Osteocyte (in vitro differentiated cells): ENCODE measurements around the gene SPATC1L. TPM values are rescaled to one million over a fixed set of nuclear protein-coding genes. Genes with fewer than 3 reads are reported as not detected.

Source experiments
- DNase-seq: peaks from one replicate; pipeline ENCODE4 v3.0.0; 2021; ENCODE audit warnings: mixed read lengths; ENCODE audit not compliant: unreplicated experiment; ENCODE audit errors: extremely low spot score
- H3K27ac Mint-ChIP-seq: one replicate; pipeline ENCODE4 v1.8.0; 2021; ENCODE audit warnings: mild to moderate bottlenecking, mixed read lengths; ENCODE audit not compliant: unreplicated experiment
- H3K27me3 Mint-ChIP-seq: one replicate; pipeline ENCODE4 v1.8.0; 2021; ENCODE audit warnings: mixed read lengths; ENCODE audit not compliant: unreplicated experiment
- H3K36me3 Mint-ChIP-seq: one replicate; pipeline ENCODE4 v1.8.0; 2021; ENCODE audit warnings: mixed read lengths; ENCODE audit not compliant: unreplicated experiment
- H3K4me1 Mint-ChIP-seq: one replicate; pipeline ENCODE4 v1.8.0; 2021; ENCODE audit warnings: mixed read lengths; ENCODE audit not compliant: unreplicated experiment
- H3K4me3 Mint-ChIP-seq: one replicate; pipeline ENCODE4 v1.8.0; 2021; ENCODE audit warnings: mild to moderate bottlenecking, moderate library complexity, mixed read lengths; ENCODE audit not compliant: unreplicated experiment
- H3K9me3 Mint-ChIP-seq: one replicate; pipeline ENCODE4 v1.8.0; 2021; ENCODE audit warnings: mixed read lengths; ENCODE audit not compliant: unreplicated experiment
- CTCF ChIP-seq: fragments of 200-600 bp; sonication (generic); IDR thresholded peaks from 2 replicates; pipeline ENCODE4 v1.5.0; 2021; ENCODE audit warnings: antibody characterized with exemption, mild to moderate bottlenecking, moderate library complexity
- total RNA-seq: library from RNA; stranded (reverse); gene quantifications from 2 replicates; pipeline ENCODE4 v1.2.1, GENCODE V29; 2021

Gene SPATC1L
- total RNA-seq, 1 donor from 2014 or later, result 18.9 TPM

GRCh38 chr21:46154955-46155513, 29.2 kb downstream of the SPATC1L start:
- peak; percentile 82 for DNase-seq
- Mint-ChIP-seq H3K9me3 (no peaks in the 10 kb centered on the region), H3K27ac (no peak overlapping the region), H3K4me3 (no peak overlapping the region), H3K4me1 (no peaks in the 10 kb centered on the region), H3K27me3 (no peaks in the 10 kb centered on the region), H3K36me3 (no peaks in the 10 kb centered on the region)
- no peak for TF ChIP-seq CTCF

- H3K4me1 Mint-ChIP-seq, result no peaks in the 10 kb centered on the region
- H3K4me3 Mint-ChIP-seq, result no peak overlapping the region
- no peaks in the 10 kb centered on the region for H3K27me3 Mint-ChIP-seq
- peak; percentile 81 for DNase-seq
- H3K9me3 Mint-ChIP-seq, result no peaks in the 10 kb centered on the region
- no peaks in the 10 kb centered on the region for H3K36me3 Mint-ChIP-seq
- no peak for TF ChIP-seq CTCF
- no peak overlapping the region for H3K27ac Mint-ChIP-seq
These were observed 29.9 kb downstream of the SPATC1L start for GRCh38 chr21:46154155-46154954.

GRCh38 chr21:46153247-46154154, 30.8 kb downstream of the SPATC1L start:
- no peaks in the 10 kb centered on the region for H3K27me3 Mint-ChIP-seq
- DNase-seq, result peak; percentile 84
- no peak overlapping the region for H3K27ac Mint-ChIP-seq
- H3K36me3 Mint-ChIP-seq, result no peaks in the 10 kb centered on the region
- H3K4me1 Mint-ChIP-seq, result no peaks in the 10 kb centered on the region
- TF ChIP-seq CTCF, result peak; percentile 61
- no peak overlapping the region for H3K4me3 Mint-ChIP-seq
- no peaks in the 10 kb centered on the region for H3K9me3 Mint-ChIP-seq

- H3K4me3 Mint-ChIP-seq, result no peak overlapping the region
- no peaks in the 10 kb centered on the region for H3K4me1 Mint-ChIP-seq
- no peaks in the 10 kb centered on the region for H3K27me3 Mint-ChIP-seq
- H3K36me3 Mint-ChIP-seq, result no peaks in the 10 kb centered on the region
- TF ChIP-seq CTCF, result no peak
- no peak overlapping the region for H3K27ac Mint-ChIP-seq
- peak; percentile 81 for DNase-seq
- no peaks in the 10 kb centered on the region for H3K9me3 Mint-ChIP-seq
These were observed 31.4 kb downstream of the SPATC1L start for GRCh38 chr21:46152927-46153246.
